Measurements from ENCODE around the gene KRTAP9-6. TPM values are rescaled to one million over a fixed set of nuclear protein-coding genes. Genes with fewer than 3 reads are reported as not detected.
"Not testable (repeated sequence)": the region's sequence is repeated elsewhere in the genome, so short reads cannot be mapped to it uniquely, and the experiment has no call there.

The KRTAP9-6 gene, protein sequence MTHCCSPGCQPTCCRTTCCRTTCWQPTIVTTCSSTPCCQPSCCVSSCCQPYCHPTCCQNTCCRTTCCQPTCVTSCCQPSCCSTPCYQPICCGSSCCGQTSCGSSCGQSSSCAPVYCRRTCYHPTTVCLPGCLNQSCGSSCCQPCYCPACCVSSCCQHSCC
- total RNA-seq (2014; rRNA removed; shearing (Covaris generic)) = not detected in 2 replicates

DNA sequence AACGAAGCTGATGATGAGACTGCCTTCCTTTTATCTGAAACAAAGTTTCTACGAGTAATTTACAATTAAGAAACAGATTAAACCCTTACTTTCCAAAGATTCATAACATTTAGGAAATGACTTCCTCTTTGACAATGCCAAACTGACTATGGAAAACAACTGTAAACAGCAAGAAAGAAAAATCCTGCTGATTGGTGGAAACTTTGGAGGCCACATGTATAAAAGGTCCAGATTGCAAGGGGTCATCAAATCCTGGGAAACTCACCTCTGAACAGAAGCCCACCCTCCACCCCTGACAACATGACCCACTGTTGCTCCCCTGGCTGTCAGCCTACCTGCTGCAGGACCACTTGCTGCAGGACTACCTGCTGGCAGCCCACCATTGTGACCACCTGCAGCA, at the start of gene KRTAP9-6:
TSS of gene KRTAP9-6 (plus strand) at position 301 of the 400 bp plus-strand sequence. CDS start at position 301, 0 bp downstream.
- DNase-seq (ENCODE audit: low read depth in 1 of 2, low spot score in 2 of 2) = no peak
- H3K4me1 ChIP-seq (replicated peaks) = no peaks in the 10 kb centered on the region
- H3K27ac ChIP-seq = no peak within 1 kb of the TSS
- H3K27me3 ChIP-seq (replicated peaks) = no peaks in the 10 kb centered on the region
- no peaks in the 10 kb centered on the region for H3K36me3 ChIP-seq
- no peak within 1 kb of the TSS for H3K4me3 ChIP-seq
- H3K9me3 ChIP-seq (replicated peaks) = no peaks in the 10 kb centered on the region

DNA sequence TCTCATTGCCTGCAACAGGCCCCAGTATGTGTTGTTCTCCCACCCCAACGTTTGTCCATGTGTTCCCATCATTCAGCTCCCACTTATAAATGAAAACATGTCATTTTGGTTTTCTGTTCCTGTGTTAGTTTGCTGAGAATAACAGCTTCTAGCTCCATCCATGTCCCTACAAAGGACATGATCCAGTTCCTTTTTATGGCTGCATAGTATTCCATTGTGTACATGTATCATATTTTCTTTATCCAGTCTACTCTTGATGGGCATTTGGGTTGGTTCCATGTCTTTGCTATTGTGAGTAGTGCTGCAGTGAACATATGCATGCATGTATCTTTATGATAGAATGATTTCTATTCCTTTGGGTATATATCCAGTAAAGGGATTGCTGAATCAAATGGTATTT, 49.5 kb upstream of the KRTAP9-6 start:
- H3K27ac ChIP-seq = no peak overlapping the region

DNA sequence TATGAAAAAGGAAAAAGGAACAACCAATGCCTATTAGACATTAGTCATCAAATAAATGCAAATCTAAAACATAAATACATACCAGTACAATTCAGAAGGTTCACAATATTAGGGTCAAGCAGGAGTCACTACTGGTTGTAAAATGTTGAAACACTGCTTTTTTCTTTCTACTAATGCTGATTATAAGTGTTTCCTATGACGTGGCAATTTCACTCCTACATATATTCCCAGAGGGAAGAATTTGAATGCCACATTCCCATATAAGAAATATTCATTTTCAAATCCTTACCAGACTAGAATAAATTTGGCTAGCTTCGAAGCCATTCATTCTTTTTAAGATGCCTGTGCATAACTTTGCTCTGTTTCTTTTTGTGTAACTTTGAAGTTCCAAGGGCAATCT, 41.4 kb upstream of the KRTAP9-6 start:
- H3K4me1 ChIP-seq (replicated peaks) = no peaks in the 10 kb centered on the region
- H3K27me3 ChIP-seq (replicated peaks) = no peaks in the 10 kb centered on the region
- H3K9me3 ChIP-seq (replicated peaks) = no peaks in the 10 kb centered on the region
- H3K27ac ChIP-seq = no peak overlapping the region
- no peaks in the 10 kb centered on the region for H3K36me3 ChIP-seq
- no peak overlapping the region for H3K4me3 ChIP-seq
- no peak for DNase-seq (ENCODE audit: low read depth in 1 of 2, low spot score in 2 of 2)

More for the DNA sequence above, 49.5 kb upstream of the KRTAP9-6 start:
- Histone ChIP-seq H3K27me3 (replicated peaks) (no peaks in the 10 kb centered on the region), H3K36me3 (no peaks in the 10 kb centered on the region), H3K9me3 (replicated peaks) (no peaks in the 10 kb centered on the region), H3K4me3 (no peak overlapping the region), H3K4me1 (replicated peaks) (no peaks in the 10 kb centered on the region)
- no peak for DNase-seq (ENCODE audit: low read depth in 1 of 2, low spot score in 2 of 2)

DNA sequence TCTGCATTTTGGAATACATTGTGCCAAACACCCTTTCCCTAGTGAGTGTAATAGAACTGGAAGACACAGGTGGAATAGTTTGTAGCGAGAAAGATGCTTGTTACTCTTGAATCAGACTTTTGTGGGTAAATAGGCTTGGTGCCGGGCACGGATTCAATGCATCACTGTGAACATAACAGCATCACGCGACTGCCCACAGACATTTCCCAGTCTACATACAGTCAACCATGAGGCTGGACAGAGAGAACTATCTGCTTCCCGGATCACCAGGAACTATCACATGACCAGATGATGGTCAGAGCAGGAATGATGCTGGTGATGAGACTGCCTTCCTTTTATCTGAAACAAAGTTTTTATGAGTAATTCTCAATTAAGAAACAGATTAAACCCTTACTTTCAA, 39.1 kb upstream of the KRTAP9-6 start:
- H3K27me3 ChIP-seq (replicated peaks) = no peaks in the 10 kb centered on the region

DNA sequence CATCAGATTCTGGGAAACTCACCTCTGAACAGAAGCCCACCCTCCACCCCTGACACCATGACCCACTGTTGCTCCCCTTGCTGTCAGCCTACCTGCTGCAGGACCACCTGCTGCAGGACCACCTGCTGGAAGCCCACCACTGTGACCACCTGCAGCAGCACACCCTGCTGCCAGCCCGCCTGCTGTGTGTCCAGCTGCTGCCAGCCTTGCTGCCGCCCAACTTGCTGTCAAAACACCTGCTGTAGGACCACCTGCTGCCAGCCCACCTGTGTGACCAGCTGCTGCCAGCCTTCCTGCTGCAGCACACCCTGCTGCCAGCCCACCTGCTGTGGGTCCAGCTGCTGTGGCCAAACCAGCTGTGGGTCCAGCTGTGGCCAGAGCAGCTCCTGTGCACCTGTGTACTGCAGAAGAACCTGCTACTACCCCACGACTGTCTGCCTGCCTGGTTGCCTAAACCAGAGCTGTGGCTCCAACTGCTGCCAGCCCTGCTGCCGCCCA, 38.5 kb upstream of the KRTAP9-6 start, which contains the start of gene KRTAP9-2:
TSS of gene KRTAP9-2 (plus strand) at position 51 of the 498 bp plus-strand sequence. CDS start at position 58, 7 bp downstream.
- H3K9me3 ChIP-seq (replicated peaks); H3K4me3 ChIP-seq; H3K27me3 ChIP-seq (replicated peaks); H3K27ac ChIP-seq; H3K4me1 ChIP-seq (replicated peaks); H3K36me3 ChIP-seq; DNase-seq (ENCODE audit: low read depth in 1 of 2, low spot score in 2 of 2): not testable (repeated sequence)

More for the DNA sequence above, 39.1 kb upstream of the KRTAP9-6 start:
- no peaks in the 10 kb centered on the region for H3K36me3 ChIP-seq
- no peaks in the 10 kb centered on the region for H3K4me1 ChIP-seq (replicated peaks)
- no peak overlapping the region for H3K27ac ChIP-seq
- no peak for DNase-seq (ENCODE audit: low read depth in 1 of 2, low spot score in 2 of 2)
- no peaks in the 10 kb centered on the region for H3K9me3 ChIP-seq (replicated peaks)
- H3K4me3 ChIP-seq = no peak overlapping the region

DNA sequence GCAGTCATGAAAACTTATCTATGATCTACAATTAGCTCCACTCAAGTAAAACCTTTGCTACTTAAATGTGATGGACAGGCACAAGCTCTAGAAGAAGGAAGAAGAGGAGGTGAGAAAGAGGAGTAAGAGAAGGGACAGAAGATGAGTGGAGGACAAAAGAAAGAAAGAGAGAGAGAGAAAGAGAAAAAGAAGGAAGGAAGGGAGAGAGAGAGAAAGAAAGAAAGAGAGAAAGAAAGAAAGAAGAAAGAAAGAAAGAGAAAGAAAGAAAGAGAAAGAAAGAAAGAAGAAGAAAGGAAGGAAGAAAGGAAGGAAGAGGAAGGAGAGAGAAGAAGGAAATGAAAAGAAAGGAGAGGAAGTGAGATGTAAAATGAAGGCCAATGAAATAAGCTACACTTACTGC, 35.1 kb upstream of the KRTAP9-6 start:
- no peak overlapping the region for H3K4me3 ChIP-seq
- H3K9me3 ChIP-seq (replicated peaks) = no peaks in the 10 kb centered on the region
- H3K4me1 ChIP-seq (replicated peaks) = no peaks in the 10 kb centered on the region
- H3K27ac ChIP-seq = no peak overlapping the region
- no peaks in the 10 kb centered on the region; the same call in 1 of the 2 replicates for H3K27me3 ChIP-seq (replicated peaks)
- no peak for DNase-seq (ENCODE audit: low read depth in 1 of 2, low spot score in 2 of 2)
- H3K36me3 ChIP-seq = no peaks in the 10 kb centered on the region

DNA sequence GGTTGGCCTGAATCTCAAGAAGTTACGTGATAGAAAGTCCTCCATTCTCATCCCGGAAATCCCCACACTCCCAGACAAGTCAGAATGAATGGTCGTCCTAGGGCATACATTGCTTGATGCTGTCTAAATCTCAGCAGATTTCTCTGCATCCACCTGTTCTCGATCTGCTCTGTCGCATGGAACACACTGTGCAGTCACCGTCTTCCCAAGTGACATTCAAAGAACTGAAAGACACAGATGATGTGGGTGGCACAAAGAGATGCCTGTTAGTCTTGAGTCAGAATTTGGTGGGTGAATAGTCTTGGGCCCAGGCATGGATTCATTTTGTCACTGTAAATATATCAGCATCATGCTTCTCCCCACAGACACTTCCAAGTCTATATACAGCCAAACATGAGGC, 33.4 kb upstream of the KRTAP9-6 start:
- H3K4me1 ChIP-seq (replicated peaks) = no peaks in the 10 kb centered on the region
- H3K4me3 ChIP-seq = no peak overlapping the region
- DNase-seq (ENCODE audit: low read depth in 1 of 2, low spot score in 2 of 2) = no peak
- no peaks in the 10 kb centered on the region; the same call in 1 of the 2 replicates for H3K27me3 ChIP-seq (replicated peaks)
- no peaks in the 10 kb centered on the region for H3K36me3 ChIP-seq
- no peaks in the 10 kb centered on the region for H3K9me3 ChIP-seq (replicated peaks)
- no peak overlapping the region for H3K27ac ChIP-seq

DNA sequence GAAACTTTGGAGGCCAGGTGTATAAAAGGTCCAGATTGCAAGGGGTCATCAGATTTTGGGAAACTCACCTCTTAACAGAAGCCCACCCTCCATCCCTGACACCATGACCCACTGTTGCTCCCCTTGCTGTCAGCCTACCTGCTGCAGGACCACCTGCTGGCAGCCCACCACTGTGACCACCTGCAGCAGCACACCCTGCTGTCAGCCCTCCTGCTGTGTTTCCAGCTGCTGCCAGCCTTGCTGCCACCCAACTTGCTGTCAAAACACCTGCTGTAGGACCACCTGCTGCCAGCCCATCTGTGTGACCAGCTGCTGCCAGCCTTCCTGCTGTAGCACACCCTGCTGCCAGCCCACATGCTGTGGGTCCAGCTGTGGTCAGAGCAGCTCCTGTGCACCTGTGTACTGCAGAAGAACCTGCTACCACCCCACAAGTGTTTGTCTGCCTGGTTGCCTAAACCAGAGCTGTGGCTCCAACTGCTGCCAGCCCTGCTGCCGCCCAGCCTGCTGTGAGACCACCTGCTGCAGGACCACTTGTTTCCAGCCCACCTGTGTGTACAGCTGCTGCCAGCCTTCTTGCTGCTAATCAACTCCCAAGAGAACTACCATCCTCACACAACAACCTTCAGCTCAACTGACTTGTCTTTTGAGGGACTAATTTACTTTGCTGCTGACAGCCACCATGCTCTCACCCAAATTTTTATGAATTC, 32.6 kb upstream of the KRTAP9-6 start, which contains the start of gene KRTAP9-3:
TSS of gene KRTAP9-3 (plus strand) at position 51 of the 707 bp plus-strand sequence. CDS start at position 104, 53 bp downstream.
- not testable (repeated sequence) for H3K27ac ChIP-seq; H3K9me3 ChIP-seq (replicated peaks); H3K27me3 ChIP-seq (replicated peaks); H3K36me3 ChIP-seq; DNase-seq (ENCODE audit: low read depth in 1 of 2, low spot score in 2 of 2); H3K4me1 ChIP-seq (replicated peaks); H3K4me3 ChIP-seq

DNA sequence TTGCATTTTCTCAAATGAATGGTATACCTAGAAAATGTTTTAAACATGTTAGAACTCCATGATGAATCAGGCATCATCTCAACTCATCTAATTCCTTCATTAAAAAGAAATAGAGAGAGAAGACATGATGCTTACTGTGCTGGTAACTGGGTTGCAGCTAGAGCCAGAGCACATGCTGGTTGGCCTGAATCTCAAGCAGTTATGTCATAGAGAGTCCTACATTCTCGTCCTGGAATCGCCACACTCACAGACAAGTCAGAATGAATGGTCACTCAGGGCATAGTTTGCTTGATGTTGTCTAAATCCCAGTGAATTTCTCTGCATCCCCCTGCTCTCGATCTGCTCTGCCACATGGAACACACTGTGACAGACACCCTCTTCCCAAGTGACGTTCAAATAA, 28.1 kb upstream of the KRTAP9-6 start:
- not testable (repeated sequence) for H3K4me3 ChIP-seq; DNase-seq (ENCODE audit: low read depth in 1 of 2, low spot score in 2 of 2); H3K27me3 ChIP-seq (replicated peaks); H3K27ac ChIP-seq; H3K9me3 ChIP-seq (replicated peaks); H3K4me1 ChIP-seq (replicated peaks); H3K36me3 ChIP-seq

DNA sequence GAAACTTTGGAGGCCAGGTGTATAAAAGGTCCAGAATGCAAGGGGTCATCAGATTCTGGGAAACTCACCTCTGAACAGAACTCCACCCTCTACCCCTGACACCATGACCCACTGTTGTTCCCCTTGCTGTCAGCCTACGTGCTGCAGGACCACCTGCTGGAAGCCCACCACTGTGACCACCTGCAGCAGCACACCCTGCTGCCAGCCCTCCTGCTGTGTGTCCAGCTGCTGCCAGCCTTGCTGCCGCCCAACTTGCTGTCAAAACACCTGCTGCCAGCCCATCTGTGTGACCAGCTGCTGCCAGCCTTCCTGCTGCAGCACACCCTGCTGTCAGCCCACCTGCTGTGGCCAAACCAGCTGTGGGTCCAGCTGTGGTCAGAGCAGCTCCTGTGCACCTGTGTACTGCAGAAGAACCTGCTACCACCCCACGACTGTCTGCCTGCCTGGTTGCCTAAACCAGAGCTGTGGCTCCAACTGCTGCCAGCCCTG, 27.2 kb upstream of the KRTAP9-6 start, which contains the start of gene KRTAP9-8:
TSS of gene KRTAP9-8 (plus strand) at position 51 of the 489 bp plus-strand sequence. CDS start at position 104, 53 bp downstream.
- H3K27ac ChIP-seq; H3K4me3 ChIP-seq; H3K36me3 ChIP-seq; H3K9me3 ChIP-seq (replicated peaks); H3K4me1 ChIP-seq (replicated peaks); H3K27me3 ChIP-seq (replicated peaks); DNase-seq (ENCODE audit: low read depth in 1 of 2, low spot score in 2 of 2): not testable (repeated sequence)

DNA sequence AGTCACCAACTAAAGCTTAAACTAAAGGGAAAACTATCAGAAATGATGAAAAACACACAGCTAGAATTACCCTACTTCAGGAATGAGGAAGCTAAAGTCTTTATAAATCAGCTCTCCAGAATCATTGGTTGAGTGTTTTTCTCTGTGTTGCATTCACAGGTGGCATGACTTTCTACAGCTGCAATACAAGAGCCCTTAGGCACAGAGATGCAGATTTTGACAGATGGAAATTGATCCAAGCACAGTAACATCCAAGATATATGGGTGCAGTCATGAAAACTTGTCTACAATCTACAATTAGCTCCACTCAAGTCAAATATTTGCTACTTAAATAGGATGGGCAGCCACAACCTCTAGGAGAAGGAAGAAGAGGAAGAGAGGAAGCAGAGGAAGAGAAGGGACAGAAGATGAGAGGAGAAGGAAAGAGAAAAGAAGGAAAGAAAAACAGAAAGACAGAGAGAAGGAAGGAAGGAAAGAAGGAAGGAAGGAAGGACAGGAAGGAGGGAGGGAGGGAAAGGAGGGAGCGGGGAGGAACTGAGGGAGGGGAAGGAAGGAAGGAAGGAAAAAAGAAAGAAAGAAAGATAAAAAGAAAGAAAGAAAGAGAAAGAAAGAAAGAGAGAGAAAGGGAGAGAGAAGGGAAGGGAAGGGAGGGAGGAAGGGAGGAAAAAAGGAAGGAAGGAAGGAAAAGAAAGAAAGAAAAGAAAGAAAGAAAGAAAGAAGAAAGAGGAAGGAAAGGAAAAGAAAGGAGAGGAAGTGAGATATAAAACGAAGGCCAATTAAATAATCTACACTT, 18.0 kb upstream of the KRTAP9-6 start:
- H3K4me1 ChIP-seq (replicated peaks); H3K9me3 ChIP-seq (replicated peaks); H3K27me3 ChIP-seq (replicated peaks); H3K36me3 ChIP-seq; H3K4me3 ChIP-seq; DNase-seq (ENCODE audit: low read depth in 1 of 2, low spot score in 2 of 2); H3K27ac ChIP-seq: not testable (repeated sequence)

DNA sequence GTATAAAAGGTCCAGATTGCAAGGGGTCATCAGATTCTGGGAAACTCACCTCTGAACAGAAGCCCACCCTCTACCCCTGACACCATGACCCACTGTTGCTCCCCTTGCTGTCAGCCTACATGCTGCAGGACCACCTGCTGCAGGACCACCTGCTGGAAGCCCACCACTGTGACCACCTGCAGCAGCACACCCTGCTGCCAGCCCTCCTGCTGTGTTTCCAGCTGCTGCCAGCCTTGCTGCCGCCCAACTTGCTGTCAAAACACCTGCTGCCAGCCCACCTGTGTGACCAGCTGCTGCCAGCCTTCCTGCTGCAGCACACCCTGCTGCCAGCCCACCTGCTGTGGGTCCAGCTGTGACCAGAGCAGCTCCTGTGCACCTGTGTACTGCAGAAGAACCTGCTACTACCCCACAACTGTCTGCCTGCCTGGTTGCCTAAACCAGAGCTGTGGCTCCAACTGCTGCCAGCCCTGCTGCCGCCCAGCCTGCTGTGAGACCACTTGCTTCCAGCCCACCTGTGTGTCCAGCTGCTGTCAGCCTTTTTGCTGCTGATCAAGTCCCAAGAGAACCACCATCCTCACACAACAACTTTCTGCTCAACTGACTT, 15.4 kb upstream of the KRTAP9-6 start, which contains the start of gene KRTAP9-4:
TSS of gene KRTAP9-4 (plus strand) at position 51 of the 604 bp plus-strand sequence. CDS start at position 85, 34 bp downstream.
- H3K27me3 ChIP-seq (replicated peaks) = peaks cover 13% of the 10 kb centered on the region
- H3K36me3 ChIP-seq; H3K9me3 ChIP-seq (replicated peaks); DNase-seq (ENCODE audit: low read depth in 1 of 2, low spot score in 2 of 2); H3K27ac ChIP-seq; H3K4me1 ChIP-seq (replicated peaks); H3K4me3 ChIP-seq: not testable (repeated sequence)

DNA sequence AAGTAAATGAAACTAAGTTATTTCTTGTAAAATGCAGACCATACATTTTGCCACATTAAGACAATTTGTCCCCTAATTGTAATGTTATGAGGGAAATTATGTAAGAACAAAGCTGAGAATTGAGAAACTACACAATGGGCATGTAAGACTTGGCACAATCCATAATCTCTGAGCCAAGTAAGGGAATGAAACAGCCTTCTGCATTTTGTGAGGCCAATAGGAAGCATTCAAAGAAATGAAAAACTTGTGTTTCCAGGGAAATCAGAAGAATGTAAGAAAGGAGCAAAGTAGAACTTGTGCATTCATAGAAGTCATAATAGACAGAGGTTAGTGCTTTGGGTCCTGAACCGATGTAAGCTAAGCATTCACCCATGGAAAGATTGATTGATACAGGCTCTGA, 13.9 kb upstream of the KRTAP9-6 start:
- Histone ChIP-seq H3K36me3 (no peaks in the 10 kb centered on the region), H3K27ac (no peak overlapping the region), H3K27me3 (replicated peaks) (peaks cover 13% of the 10 kb centered on the region), H3K4me3 (no peak overlapping the region), H3K4me1 (replicated peaks) (no peaks in the 10 kb centered on the region), H3K9me3 (replicated peaks) (no peaks in the 10 kb centered on the region)
- DNase-seq (ENCODE audit: low read depth in 1 of 2, low spot score in 2 of 2) = no peak

All from SJSA1 (cell line).